HepG2 (cell line): Measurements from ENCODE around the gene PNLIPRP1. TPM values are rescaled to one million over a fixed set of nuclear protein-coding genes. Genes with fewer than 3 reads are reported as not detected.

Experiments
- ATAC-seq: fragments of 200-7000 bp; cut with Tn5 transposase; 3 replicates; pipeline ENCODE4 v1.9.1; 2020; ENCODE audit warnings: mild to moderate bottlenecking, moderate library complexity
- BruUV-seq: library from RNA; stranded (reverse); fragments of 400-500 nt; replicated peaks from 2 replicates; lab custom pipeline; 2021; lab: Mats Ljungman, UMichigan
- CTCF ChIA-PET: fragments of 300-600 bp; formaldehyde crosslinking; extraction: SDS; loops from one replicate; lab custom pipeline; 2021; ENCODE audit warnings: low total read pairs, inconsistent platforms, low intra/inter-chr PET ratio; lab: Yijun Ruan, JAX
- POLR2A ChIA-PET: fragments of 350-600 bp; sonication (Branson Sonifier 250); formaldehyde crosslinking; loops from one replicate; lab custom pipeline; 2020; ENCODE audit warnings: antibody characterized with exemption, inconsistent platforms; lab: Yijun Ruan, JAX
- DNase-seq: peaks from one replicate; pipeline ENCODE4 v3.0.0-alpha.2; 2015; ENCODE audit warnings: low spot score
- FAIRE-seq: peaks from 3 replicates; lab custom pipeline; 2011; peaks lifted over from hg19 to GRCh38; lab: Jason Lieb, UNC
- H2AFZ ChIP-seq: one replicate; pipeline ENCODE4 v1.6.1; 2011; ENCODE audit warnings: low read length, inconsistent platforms
- H3K27ac ChIP-seq: fragments of 300-600 bp; 3 replicates; pipeline ENCODE4 v1.8.0; 2011; ENCODE audit warnings: mixed run types, mild to moderate bottlenecking, mixed read lengths, low read length, inconsistent platforms; ENCODE audit not compliant: insufficient read depth; ENCODE audit errors: extremely low read length
- H3K27me3 ChIP-seq, 2 experiments: fragments of 200-600 bp in 1 of 2; 2 replicates in 1 of 2; 3 replicates in 1 of 2; pipeline versions ENCODE4 v1.6.0 to v1.8.0; 2011; ENCODE audit warnings: low read length in 2 of 2, mild to moderate bottlenecking in 2 of 2, moderate library complexity in 2 of 2, inconsistent platforms in 1 of 2; ENCODE audit not compliant: insufficient read depth in 2 of 2, control insufficient read depth in 1 of 2
- H3K36me3 ChIP-seq, 2 experiments: fragments of 200-600 bp in 1 of 2; replicated peaks in 1 of 2; 2 replicates in 1 of 2; 3 replicates in 1 of 2; pipeline versions ENCODE4 v1.5.1 to v1.8.0; 2011; ENCODE audit warnings: low read length in 2 of 2, inconsistent platforms in 1 of 2; ENCODE audit not compliant: insufficient read depth in 2 of 2, control insufficient read depth in 1 of 2
- H3K4me1 ChIP-seq: 2 replicates; pipeline ENCODE4 v1.5.1; 2012; ENCODE audit warnings: low read length, inconsistent platforms; ENCODE audit not compliant: insufficient read depth
- H3K4me2 ChIP-seq: 2 replicates; pipeline ENCODE4 v1.6.0; 2011; ENCODE audit warnings: low read depth, low read length, inconsistent platforms
- H3K4me3 ChIP-seq, 3 experiments: fragments of 200-600 bp in 1 of 3; sonication (generic), shearing (Covaris generic) in 1 of 3; replicated peaks in 1 of 3; 2 replicates each; pipeline ENCODE4 v1.5.1; 2011 to 2016; ENCODE audit warnings: low read length in 3 of 3, inconsistent platforms in 2 of 3, low read depth in 2 of 3, mild to moderate bottlenecking in 2 of 3, control low read depth in 1 of 3, mixed read lengths in 1 of 3; ENCODE audit not compliant: insufficient read depth in 1 of 3
- H3K79me2 ChIP-seq: one replicate; pipeline ENCODE4 v1.6.1; 2011; ENCODE audit warnings: low read length, inconsistent platforms; ENCODE audit not compliant: insufficient read depth
- H3K9ac ChIP-seq: 2 replicates; pipeline ENCODE4 v1.6.0; 2011; ENCODE audit warnings: mild to moderate bottlenecking, low read depth, low read length, inconsistent platforms; ENCODE audit not compliant: insufficient read depth
- H3K9me3 ChIP-seq: 2 replicates; pipeline ENCODE4 v1.5.1; 2012; ENCODE audit warnings: mild to moderate bottlenecking, low read length
- H4K20me1 ChIP-seq: 2 replicates; pipeline ENCODE4 v1.6.0; 2011; ENCODE audit warnings: inconsistent platforms, mild to moderate bottlenecking, low read length, moderate library complexity; ENCODE audit not compliant: insufficient read depth
- FOXM1 ChIP-seq: sonication (generic); formaldehyde crosslinking; IDR thresholded peaks from 2 replicates; pipeline ENCODE4 v1.5.0; 2020; ENCODE audit warnings: missing genetic modification reagents
- FOXP1 ChIP-seq, 2 experiments: fragments of 450-650 bp in 1 of 2; IDR thresholded peaks; 2 replicates each; pipeline ENCODE4 v1.6.1; 2017 to 2018; ENCODE audit warnings: antibody characterized with exemption in 1 of 2
- MTA1 ChIP-seq: sonication (generic); formaldehyde crosslinking; IDR thresholded peaks from 2 replicates; pipeline ENCODE4 v1.4.0; 2020; ENCODE audit warnings: missing genetic modification reagents, mild to moderate bottlenecking, borderline replicate concordance
- UBTF ChIP-seq: sonication (generic); formaldehyde crosslinking; IDR thresholded peaks from 2 replicates; pipeline ENCODE4 v1.4.0; 2020; ENCODE audit warnings: mild to moderate bottlenecking, missing genetic modification reagents
- WGBS: methylation state at CpG from one replicate; pipeline ENCODE4 v1.1.6; 2017; ENCODE audit warnings: low lambda C conversion rate; 5-methylcytosine and 5-hydroxymethylcytosine counted together
- in situ Hi-C: cut with HindIII; loops from 2 replicates; pipeline ENCODE4 v1.10.0; 2017; ENCODE audit warnings: low pct_unique_long_range_greater_than_20kb; ENCODE audit not compliant: extremely low pct_ligation_motif_present
- intact Hi-C: fragments of 100-400 bp; cut with micrococcal nuclease; formaldehyde crosslinking; loops from one replicate; pipeline ENCODE4 v1.10.0; 2022; ENCODE audit not compliant: unreplicated experiment
- polyA plus RNA-seq, 8 experiments: library from polyadenylated mRNA; depleted of rRNA in 3 of 8; stranded (reverse) in 7 of 8; unstranded in 1 of 8; fragments of >200 nt; fragmentation: Illumina TruSeq in 4 of 8; extraction: Trizol in 4 of 8; gene quantifications; 2 replicates each; pipeline versions ENCODE4 v1.2.1 to v1.2.3, GENCODE V29; 2011 to 2016; ENCODE audit warnings: low read depth in 4 of 8, missing spikeins in 1 of 8, mixed read lengths in 1 of 8; ENCODE audit not compliant: insufficient read depth in 1 of 8
- total RNA-seq, 5 experiments: library from RNA; depleted of rRNA; stranded (reverse); fragments of >200 nt; fragmentation: Illumina TruSeq; extraction: Trizol; gene quantifications; 2 replicates each; pipeline ENCODE4 v1.2.3, GENCODE V29; 2016; ENCODE audit warnings: low read depth in 1 of 5
- TF ChIP-seq, protein P1 (sequence below): fragments of 450-650 bp; IDR thresholded peaks from 2 replicates; pipeline ENCODE4 v1.6.1; 2016
- TF ChIP-seq, protein P2 (sequence below): sonication (generic); formaldehyde crosslinking; IDR thresholded peaks from 2 replicates; pipeline ENCODE4 v1.4.0; 2020; ENCODE audit warnings: missing genetic modification reagents, borderline replicate concordance

PNLIPRP1 gene
- total and polyA plus RNA-seq, 2 of the 13 experiments (the other 11 are each of a cell fraction or from before 2014, with no cell fraction given), result not detected

GRCh38 chr10:116613471-116613870 is 22.7 kb downstream of the PNLIPRP1 start (continued):
- TF ChIP-seq MTA1 (CRISPR knock-in tag) (no peak), UBTF (CRISPR knock-in tag) (no peak)

DNA sequence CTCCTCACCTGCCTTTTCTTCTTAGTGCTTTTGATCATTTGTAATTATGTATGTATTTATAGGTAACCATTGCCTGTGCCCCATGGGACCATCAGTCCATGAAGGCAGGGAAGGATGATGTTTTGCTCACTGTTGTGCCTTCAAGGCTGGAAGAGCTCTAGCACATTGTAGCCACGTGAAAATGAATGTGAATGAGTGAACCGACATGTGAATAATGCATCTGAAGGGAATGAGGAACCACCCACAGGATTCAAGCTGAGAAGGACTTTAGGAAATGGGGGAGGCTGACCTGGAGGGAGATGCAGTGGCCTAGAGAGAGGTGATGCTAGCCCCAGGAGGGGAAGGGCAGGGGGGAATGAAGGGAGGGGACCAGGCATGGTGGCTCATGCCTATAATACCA is 24.0 kb downstream of the PNLIPRP1 start:
- Histone ChIP-seq H2AFZ (no peak overlapping the region), H3K4me1 (peaks cover 3% of the 10 kb centered on the region), H3K79me2 (no peaks in the 10 kb centered on the region), H3K36me3 (no peaks in the 10 kb centered on the region), H3K9ac (no peak overlapping the region), H3K4me3 (no peak overlapping the region), H3K4me2 (no peak overlapping the region), H3K9me3 (no peaks in the 10 kb centered on the region), H3K27ac (no peak overlapping the region), H3K27me3 (0 out of 5 replicates have a peak, but pooled peaks cover 0 to 3% of the 10 kb centered on the region in 2 experiments), H4K20me1 (no peaks in the 10 kb centered on the region)
- ChIA-PET CTCF (no interaction called here), POLR2A (no interaction called here)
- WGBS, result 2% methylated on average over 2 of the region's 2 CpGs
- no peak for FAIRE-seq
- TF ChIP-seq FOXM1 (CRISPR knock-in tag) (no peak), FOXP1 (IDR thresholded peaks at IDR 0.05) (no peak), FOXP1 (CRISPR knock-in tag; IDR thresholded peaks at IDR 0.05) (no peak)
- TF ChIP-seq, protein P1, sequence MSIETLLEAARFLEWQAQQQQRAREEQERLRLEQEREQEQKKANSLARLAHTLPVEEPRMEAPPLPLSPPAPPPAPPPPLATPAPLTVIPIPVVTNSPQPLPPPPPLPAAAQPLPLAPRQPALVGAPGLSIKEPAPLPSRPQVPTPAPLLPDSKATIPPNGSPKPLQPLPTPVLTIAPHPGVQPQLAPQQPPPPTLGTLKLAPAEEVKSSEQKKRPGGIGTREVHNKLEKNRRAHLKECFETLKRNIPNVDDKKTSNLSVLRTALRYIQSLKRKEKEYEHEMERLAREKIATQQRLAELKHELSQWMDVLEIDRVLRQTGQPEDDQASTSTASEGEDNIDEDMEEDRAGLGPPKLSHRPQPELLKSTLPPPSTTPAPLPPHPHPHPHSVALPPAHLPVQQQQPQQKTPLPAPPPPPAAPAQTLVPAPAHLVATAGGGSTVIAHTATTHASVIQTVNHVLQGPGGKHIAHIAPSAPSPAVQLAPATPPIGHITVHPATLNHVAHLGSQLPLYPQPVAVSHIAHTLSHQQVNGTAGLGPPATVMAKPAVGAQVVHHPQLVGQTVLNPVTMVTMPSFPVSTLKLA, result peak; percentile 24; the same call in 1 of the 2 replicates
- TF ChIP-seq, protein P2, sequence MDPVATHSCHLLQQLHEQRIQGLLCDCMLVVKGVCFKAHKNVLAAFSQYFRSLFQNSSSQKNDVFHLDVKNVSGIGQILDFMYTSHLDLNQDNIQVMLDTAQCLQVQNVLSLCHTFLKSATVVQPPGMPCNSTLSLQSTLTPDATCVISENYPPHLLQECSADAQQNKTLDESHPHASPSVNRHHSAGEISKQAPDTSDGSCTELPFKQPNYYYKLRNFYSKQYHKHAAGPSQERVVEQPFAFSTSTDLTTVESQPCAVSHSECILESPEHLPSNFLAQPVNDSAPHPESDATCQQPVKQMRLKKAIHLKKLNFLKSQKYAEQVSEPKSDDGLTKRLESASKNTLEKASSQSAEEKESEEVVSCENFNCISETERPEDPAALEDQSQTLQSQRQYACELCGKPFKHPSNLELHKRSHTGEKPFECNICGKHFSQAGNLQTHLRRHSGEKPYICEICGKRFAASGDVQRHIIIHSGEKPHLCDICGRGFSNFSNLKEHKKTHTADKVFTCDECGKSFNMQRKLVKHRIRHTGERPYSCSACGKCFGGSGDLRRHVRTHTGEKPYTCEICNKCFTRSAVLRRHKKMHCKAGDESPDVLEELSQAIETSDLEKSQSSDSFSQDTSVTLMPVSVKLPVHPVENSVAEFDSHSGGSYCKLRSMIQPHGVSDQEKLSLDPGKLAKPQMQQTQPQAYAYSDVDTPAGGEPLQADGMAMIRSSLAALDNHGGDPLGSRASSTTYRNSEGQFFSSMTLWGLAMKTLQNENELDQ (CRISPR knock-in tag), result no peak
- no peak for DNase-seq
- intact Hi-C loops (no loop called here), in situ Hi-C loops (no loop called here)
- no peak for ATAC-seq
- BruUV-seq, result no TSS peak
